Neural cell (in vitro differentiated cells): Measurements from ENCODE around the gene PCSK9. TPM values are rescaled to one million over a fixed set of nuclear protein-coding genes. Genes with fewer than 3 reads are reported as not detected.
"Not testable (repeated sequence)": the region's sequence is repeated elsewhere in the genome, so short reads cannot be mapped to it uniquely, and the experiment has no call there.

Source experiments
- H2AFZ ChIP-seq: fragments of 200-600, 300-800 bp; sonication (generic), shearing (Covaris generic); 2 replicates; pipeline ENCODE4 v1.6.0; 2014; ENCODE audit warnings: low read depth, mild to moderate bottlenecking, antibody characterized with exemption, low read length, moderate library complexity
- H3F3A ChIP-seq: fragments of 200-600 bp; shearing (Covaris generic); 2 replicates; pipeline ENCODE4 v1.6.1; 2016; ENCODE audit warnings: mild to moderate bottlenecking, moderate library complexity, mixed read lengths, antibody characterized with exemption, low read length; ENCODE audit not compliant: insufficient read depth, poor library complexity, severe bottlenecking
- H3K27ac ChIP-seq: fragments of 200-600, 300-800 bp; sonication (generic), shearing (Covaris generic); 2 replicates; pipeline ENCODE4 v1.5.1; 2014; ENCODE audit warnings: mild to moderate bottlenecking, low read length, moderate library complexity
- H3K27me3 ChIP-seq: fragments of 300-800, 200-600 bp; sonication (generic), shearing (Covaris generic); 2 replicates; pipeline ENCODE4 v1.6.0; 2014; ENCODE audit warnings: mild to moderate bottlenecking, low read depth, low read length, moderate library complexity; ENCODE audit not compliant: insufficient read depth
- H3K36me3 ChIP-seq: fragments of 300-800, 200-600 bp; sonication (generic), shearing (Covaris generic); 2 replicates; pipeline ENCODE4 v1.5.1; 2014; ENCODE audit warnings: mild to moderate bottlenecking, antibody characterized with exemption, low read length, moderate library complexity; ENCODE audit not compliant: insufficient read depth
- H3K4me2 ChIP-seq: fragments of 300-800, 200-600 bp; sonication (generic), shearing (Covaris generic); 2 replicates; pipeline ENCODE4 v1.6.0; 2014; ENCODE audit warnings: mild to moderate bottlenecking, low read length
- H3K4me3 ChIP-seq: fragments of 300-800, 200-600 bp; sonication (generic), shearing (Covaris generic); 2 replicates; pipeline ENCODE4 v1.5.1; 2014; ENCODE audit warnings: mild to moderate bottlenecking, low read length, moderate library complexity
- H3K79me2 ChIP-seq: fragments of 200-600 bp; shearing (Covaris generic); replicated peaks from 2 replicates; pipeline ENCODE4 v1.6.0; 2014; ENCODE audit warnings: mild to moderate bottlenecking, low read length, moderate library complexity; ENCODE audit not compliant: insufficient read depth
- H3K9ac ChIP-seq: fragments of 300-800, 200-600 bp; sonication (generic), shearing (Covaris generic); 2 replicates; pipeline ENCODE4 v1.6.1; 2016; ENCODE audit warnings: mild to moderate bottlenecking, low read length, mixed read lengths
- H3K9me2 ChIP-seq: fragments of 200-600 bp; shearing (Covaris generic); 2 replicates; pipeline ENCODE4 v1.6.1; 2016; ENCODE audit warnings: mild to moderate bottlenecking, low read length, mixed read lengths; ENCODE audit not compliant: insufficient read depth
- H3K9me3 ChIP-seq: fragments of 200-600, 300-800 bp; sonication (generic), shearing (Covaris generic); 2 replicates; pipeline ENCODE4 v1.6.1; 2016; ENCODE audit warnings: mild to moderate bottlenecking, mixed run types, low read length, moderate library complexity, mixed read lengths
- H4K20me1 ChIP-seq: fragments of 200-600 bp; shearing (Covaris generic); 2 replicates; pipeline ENCODE4 v1.6.1; 2016; ENCODE audit warnings: mild to moderate bottlenecking, mixed run types; ENCODE audit not compliant: insufficient read depth
- EP300 ChIP-seq: fragments of 450-650 bp; conservative IDR thresholded peaks from 2 replicates; pipeline ENCODE4 v1.6.1; 2014; ENCODE audit warnings: antibody characterized with exemption, mild to moderate bottlenecking, moderate library complexity; ENCODE audit not compliant: poor library complexity, severe bottlenecking
- EZH2 ChIP-seq: fragments of 200-600, 300-800 bp; shearing (Covaris generic), sonication (generic); IDR thresholded peaks from 2 replicates; pipeline ENCODE4 v1.6.1; 2014; ENCODE audit warnings: antibody characterized with exemption, low read length, borderline replicate concordance, mild to moderate bottlenecking; ENCODE audit not compliant: insufficient read depth, poor library complexity, severe bottlenecking
- MXI1 ChIP-seq: fragments of 450-650 bp; conservative IDR thresholded peaks from 2 replicates; pipeline ENCODE4 v1.6.1; 2014; ENCODE audit warnings: antibody characterized with exemption, mild to moderate bottlenecking; ENCODE audit not compliant: poor library complexity, severe bottlenecking
- POLR2AphosphoS5 ChIP-seq: IDR thresholded peaks from 2 replicates; pipeline ENCODE4 v1.6.1; 2012
- RAD21 ChIP-seq: fragments of 450-650 bp; conservative IDR thresholded peaks from 2 replicates; pipeline ENCODE4 v1.6.1; 2014; ENCODE audit warnings: antibody characterized with exemption, mild to moderate bottlenecking, moderate library complexity
- SMC3 ChIP-seq: fragments of 450-650 bp; conservative IDR thresholded peaks from 2 replicates; pipeline ENCODE4 v1.6.1; 2014; ENCODE audit warnings: antibody characterized with exemption, mild to moderate bottlenecking, moderate library complexity; ENCODE audit not compliant: poor library complexity
- TAF1 ChIP-seq: IDR thresholded peaks from 2 replicates; pipeline ENCODE4 v1.6.1; 2012; ENCODE audit warnings: low read depth
- polyA plus RNA-seq: library from polyadenylated mRNA; depleted of rRNA; stranded (reverse); fragments of >200 nt; gene quantifications from 2 replicates; pipeline ENCODE4 v1.2.3, GENCODE V29; 2014
- TF ChIP-seq, protein P1 (sequence below): fragments of 450-650 bp; IDR thresholded peaks from 2 replicates; pipeline ENCODE4 v1.5.1; 2014; ENCODE audit warnings: antibody characterized with exemption, mild to moderate bottlenecking, moderate library complexity; ENCODE audit not compliant: poor library complexity, severe bottlenecking
- TF ChIP-seq, protein P2 (sequence below): IDR thresholded peaks from 2 replicates; pipeline ENCODE4 v1.6.1; 2012; ENCODE audit warnings: borderline replicate concordance

Gene PCSK9
- polyA plus RNA-seq, 1 donor from 2014 or later, result not detected

DNA sequence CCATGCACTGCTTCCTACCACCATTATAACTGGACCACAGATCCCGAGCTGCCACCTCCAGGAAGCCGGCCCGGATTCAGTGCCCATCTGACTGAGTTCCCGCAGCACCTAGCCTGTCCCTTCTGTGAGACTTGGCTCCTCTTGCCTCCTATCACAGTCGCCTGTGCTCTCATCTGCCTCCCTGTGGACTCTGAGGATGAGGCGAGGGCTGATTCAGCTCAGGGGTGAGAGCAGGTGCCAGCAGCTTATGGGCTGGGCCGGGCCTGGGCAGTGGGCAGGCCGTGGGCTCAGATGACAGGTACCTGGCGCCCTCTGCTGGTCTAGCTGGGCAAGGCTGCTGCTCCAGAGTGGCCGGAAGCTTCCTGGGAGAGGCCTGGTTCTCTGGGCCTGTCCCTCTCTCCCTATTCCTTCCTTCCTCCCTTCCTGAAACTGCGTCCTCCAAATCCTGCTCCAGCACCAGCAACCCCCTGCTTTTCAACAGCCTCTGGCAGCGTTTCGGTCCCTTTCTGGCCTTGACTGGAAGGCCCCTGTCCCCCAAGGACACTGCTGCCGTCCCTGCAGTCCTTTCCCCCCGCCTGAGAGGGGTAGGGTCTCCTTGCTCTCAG is 17.3 kb upstream of the PCSK9 start:
- H3K36me3 ChIP-seq, result no peaks in the 10 kb centered on the region
- H3K9me3 ChIP-seq, result no peaks in the 10 kb centered on the region
- peak; percentile 85 for TF ChIP-seq RAD21
- TF ChIP-seq, protein P1, sequence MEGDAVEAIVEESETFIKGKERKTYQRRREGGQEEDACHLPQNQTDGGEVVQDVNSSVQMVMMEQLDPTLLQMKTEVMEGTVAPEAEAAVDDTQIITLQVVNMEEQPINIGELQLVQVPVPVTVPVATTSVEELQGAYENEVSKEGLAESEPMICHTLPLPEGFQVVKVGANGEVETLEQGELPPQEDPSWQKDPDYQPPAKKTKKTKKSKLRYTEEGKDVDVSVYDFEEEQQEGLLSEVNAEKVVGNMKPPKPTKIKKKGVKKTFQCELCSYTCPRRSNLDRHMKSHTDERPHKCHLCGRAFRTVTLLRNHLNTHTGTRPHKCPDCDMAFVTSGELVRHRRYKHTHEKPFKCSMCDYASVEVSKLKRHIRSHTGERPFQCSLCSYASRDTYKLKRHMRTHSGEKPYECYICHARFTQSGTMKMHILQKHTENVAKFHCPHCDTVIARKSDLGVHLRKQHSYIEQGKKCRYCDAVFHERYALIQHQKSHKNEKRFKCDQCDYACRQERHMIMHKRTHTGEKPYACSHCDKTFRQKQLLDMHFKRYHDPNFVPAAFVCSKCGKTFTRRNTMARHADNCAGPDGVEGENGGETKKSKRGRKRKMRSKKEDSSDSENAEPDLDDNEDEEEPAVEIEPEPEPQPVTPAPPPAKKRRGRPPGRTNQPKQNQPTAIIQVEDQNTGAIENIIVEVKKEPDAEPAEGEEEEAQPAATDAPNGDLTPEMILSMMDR, result peak; percentile 89
- no peak for TF ChIP-seq EP300
- TF ChIP-seq SMC3, result peak; percentile 89
- no peak for TF ChIP-seq POLR2AphosphoS5
- no peak for TF ChIP-seq TAF1
- no peak for TF ChIP-seq EZH2
- no peak for TF ChIP-seq MXI1
- TF ChIP-seq, protein P2, sequence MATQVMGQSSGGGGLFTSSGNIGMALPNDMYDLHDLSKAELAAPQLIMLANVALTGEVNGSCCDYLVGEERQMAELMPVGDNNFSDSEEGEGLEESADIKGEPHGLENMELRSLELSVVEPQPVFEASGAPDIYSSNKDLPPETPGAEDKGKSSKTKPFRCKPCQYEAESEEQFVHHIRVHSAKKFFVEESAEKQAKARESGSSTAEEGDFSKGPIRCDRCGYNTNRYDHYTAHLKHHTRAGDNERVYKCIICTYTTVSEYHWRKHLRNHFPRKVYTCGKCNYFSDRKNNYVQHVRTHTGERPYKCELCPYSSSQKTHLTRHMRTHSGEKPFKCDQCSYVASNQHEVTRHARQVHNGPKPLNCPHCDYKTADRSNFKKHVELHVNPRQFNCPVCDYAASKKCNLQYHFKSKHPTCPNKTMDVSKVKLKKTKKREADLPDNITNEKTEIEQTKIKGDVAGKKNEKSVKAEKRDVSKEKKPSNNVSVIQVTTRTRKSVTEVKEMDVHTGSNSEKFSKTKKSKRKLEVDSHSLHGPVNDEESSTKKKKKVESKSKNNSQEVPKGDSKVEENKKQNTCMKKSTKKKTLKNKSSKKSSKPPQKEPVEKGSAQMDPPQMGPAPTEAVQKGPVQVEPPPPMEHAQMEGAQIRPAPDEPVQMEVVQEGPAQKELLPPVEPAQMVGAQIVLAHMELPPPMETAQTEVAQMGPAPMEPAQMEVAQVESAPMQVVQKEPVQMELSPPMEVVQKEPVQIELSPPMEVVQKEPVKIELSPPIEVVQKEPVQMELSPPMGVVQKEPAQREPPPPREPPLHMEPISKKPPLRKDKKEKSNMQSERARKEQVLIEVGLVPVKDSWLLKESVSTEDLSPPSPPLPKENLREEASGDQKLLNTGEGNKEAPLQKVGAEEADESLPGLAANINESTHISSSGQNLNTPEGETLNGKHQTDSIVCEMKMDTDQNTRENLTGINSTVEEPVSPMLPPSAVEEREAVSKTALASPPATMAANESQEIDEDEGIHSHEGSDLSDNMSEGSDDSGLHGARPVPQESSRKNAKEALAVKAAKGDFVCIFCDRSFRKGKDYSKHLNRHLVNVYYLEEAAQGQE, result no peak
- H3K9ac ChIP-seq, result no peak overlapping the region
- H3K4me3 ChIP-seq, result no peak overlapping the region
- no peaks in the 10 kb centered on the region for H4K20me1 ChIP-seq
- no peak overlapping the region for H3K4me2 ChIP-seq
- H3F3A ChIP-seq, result no peaks in the 10 kb centered on the region
- no peak overlapping the region for H2AFZ ChIP-seq
- no peaks in the 10 kb centered on the region for H3K27me3 ChIP-seq
- H3K9me2 ChIP-seq, result no peaks in the 10 kb centered on the region
- no peak overlapping the region for H3K27ac ChIP-seq
- no peaks in the 10 kb centered on the region for H3K79me2 ChIP-seq

DNA sequence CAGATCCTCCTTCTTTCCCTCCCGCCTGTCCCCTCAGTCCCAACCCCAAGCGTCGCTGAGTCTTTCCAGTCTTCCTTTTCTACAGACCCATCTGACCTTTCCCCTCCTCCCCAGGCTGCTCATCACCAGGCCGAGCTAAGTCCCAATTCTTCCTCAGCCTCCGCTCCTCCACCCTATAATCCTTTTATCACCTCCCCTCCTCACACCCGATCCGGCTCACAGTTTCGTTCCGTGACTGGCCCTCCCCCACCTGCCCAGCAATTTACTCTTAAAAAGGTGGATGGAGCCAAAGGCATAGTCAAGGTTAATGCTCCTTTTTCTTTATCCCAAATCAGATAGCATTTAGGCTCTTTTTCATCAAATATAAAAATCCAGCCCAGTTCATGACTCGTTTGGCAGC is 15.2 kb upstream of the PCSK9 start:
- not testable (repeated sequence) for H3K4me2 ChIP-seq, H3K9me2 ChIP-seq, H3K36me3 ChIP-seq, H2AFZ ChIP-seq, H3F3A ChIP-seq, H3K9me3 ChIP-seq, H3K27ac ChIP-seq, H3K9ac ChIP-seq, H3K79me2 ChIP-seq, H4K20me1 ChIP-seq, H3K4me3 ChIP-seq, H3K27me3 ChIP-seq

DNA sequence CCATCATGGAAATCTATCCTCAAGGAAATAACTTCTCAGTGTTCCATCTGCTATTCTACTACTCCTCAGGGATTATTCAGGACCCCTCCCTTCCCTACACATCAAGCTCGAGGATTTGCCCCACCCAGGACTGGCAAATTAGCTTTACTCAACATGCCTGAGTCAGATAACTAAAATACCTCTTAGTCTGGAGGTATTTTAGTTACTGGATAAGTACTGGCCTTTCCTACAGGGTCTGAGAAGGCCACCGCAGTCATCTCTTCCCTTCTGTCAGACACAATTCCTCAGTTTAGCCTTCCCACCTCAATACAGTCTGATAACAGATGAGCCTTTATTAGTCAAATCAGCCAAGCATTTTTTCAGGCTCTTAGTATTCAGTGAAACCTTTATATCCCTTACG is 12.7 kb upstream of the PCSK9 start:
- H3K79me2 ChIP-seq, H3K9ac ChIP-seq, H3K9me3 ChIP-seq, H4K20me1 ChIP-seq, H3K36me3 ChIP-seq, H3F3A ChIP-seq, H2AFZ ChIP-seq, H3K27me3 ChIP-seq, H3K27ac ChIP-seq, H3K4me3 ChIP-seq, H3K9me2 ChIP-seq, H3K4me2 ChIP-seq: not testable (repeated sequence)

DNA sequence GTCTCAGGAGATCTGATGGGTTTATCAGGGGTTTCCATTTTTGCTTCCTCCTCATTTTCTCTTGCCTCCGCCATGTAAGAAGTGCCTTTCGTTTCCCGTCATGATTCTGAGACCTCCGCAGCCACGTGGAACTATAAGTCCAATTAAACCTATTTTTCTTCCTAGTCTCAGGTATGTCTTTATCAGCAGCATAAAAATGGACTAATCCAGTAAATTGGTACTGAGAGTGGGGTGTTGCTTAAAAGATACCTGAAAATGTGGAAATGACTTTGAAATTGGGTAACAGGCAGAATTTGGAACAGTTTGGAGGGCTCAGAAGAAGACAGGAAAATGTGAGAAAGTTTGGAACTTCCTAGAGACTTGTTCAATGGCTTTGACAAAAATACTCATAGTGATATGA is 8.2 kb upstream of the PCSK9 start:
- H3K79me2 ChIP-seq, H3K36me3 ChIP-seq, H3K9ac ChIP-seq, H4K20me1 ChIP-seq, H3K4me3 ChIP-seq, H3K27ac ChIP-seq, H2AFZ ChIP-seq, H3K27me3 ChIP-seq, H3K4me2 ChIP-seq, H3K9me3 ChIP-seq, H3K9me2 ChIP-seq, H3F3A ChIP-seq: not testable (repeated sequence)
